Measurements from ENCODE around the gene PCDHGA2.
"Not testable (repeated sequence)": the region's sequence is repeated elsewhere in the genome, so short reads cannot be mapped to it uniquely, and the experiment has no call there.

Gene PCDHGA2

GRCh38 chr5:141349917-141350619 lies 11.5 kb downstream of the PCDHGA2 start, which contains the start of gene PCDHGB1:
Gene PCDHGB1, plus strand, starts transcription at chr5:141350099. Its CDS starts 162 bp downstream, at chr5:141350261.
- DNase-seq = peak; percentile 90

GRCh38 chr5:141351591-141351990 lies 13.0 kb downstream of the PCDHGA2 start:
- no peak for DNase-seq

DNA sequence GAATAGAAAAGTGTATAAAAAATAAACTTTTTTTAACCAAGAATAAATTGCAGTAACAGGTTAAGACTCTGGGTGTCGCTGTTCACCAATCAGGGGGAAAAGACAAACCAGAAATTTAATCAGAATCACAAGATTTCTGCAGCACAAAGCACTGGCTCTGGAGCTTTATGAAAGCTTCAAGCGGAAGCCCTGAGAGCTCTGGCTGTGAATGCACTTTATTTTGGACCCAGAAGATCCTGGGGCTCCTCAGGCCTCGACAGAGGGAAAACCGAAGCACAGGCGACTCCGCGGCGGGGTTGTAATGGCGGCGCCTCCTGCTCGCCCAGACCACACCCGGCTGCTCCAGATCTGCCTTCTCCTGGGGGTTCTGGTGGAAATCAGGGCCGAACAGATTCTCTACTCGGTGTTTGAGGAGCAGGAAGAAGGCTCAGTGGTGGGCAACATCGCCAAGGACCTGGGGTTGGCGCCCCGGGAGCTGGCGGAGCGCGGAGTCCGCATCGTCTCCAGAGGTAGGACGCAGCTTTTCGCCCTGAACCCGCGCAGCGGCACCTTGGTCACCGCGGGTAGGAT lies 16.4 kb downstream of the PCDHGA2 start, which contains the start of gene PCDHGA4:
Gene PCDHGA4, plus strand, starts transcription at position 122 of the 570 bp plus-strand sequence. Its CDS starts 87 bp downstream, at position 209.
- DNase-seq = no peak

- DNase-seq = no peak
Measured at GRCh38 chr5:141355641-141356040, 17.1 kb downstream of the PCDHGA2 start.

GRCh38 chr5:141356133-141356532 lies 17.6 kb downstream of the PCDHGA2 start:
- DNase-seq = no peak

- DNase-seq = no peak
Measured at GRCh38 chr5:141356950-141357349, 18.4 kb downstream of the PCDHGA2 start.

- DNase-seq = no peak
Measured at GRCh38 chr5:141359790-141360426, 21.3 kb downstream of the PCDHGA2 start, which contains the start of gene PCDHGB2. Gene PCDHGB2, plus strand, starts transcription at chr5:141359994. Its CDS starts 142 bp downstream, at chr5:141360136.

DNA sequence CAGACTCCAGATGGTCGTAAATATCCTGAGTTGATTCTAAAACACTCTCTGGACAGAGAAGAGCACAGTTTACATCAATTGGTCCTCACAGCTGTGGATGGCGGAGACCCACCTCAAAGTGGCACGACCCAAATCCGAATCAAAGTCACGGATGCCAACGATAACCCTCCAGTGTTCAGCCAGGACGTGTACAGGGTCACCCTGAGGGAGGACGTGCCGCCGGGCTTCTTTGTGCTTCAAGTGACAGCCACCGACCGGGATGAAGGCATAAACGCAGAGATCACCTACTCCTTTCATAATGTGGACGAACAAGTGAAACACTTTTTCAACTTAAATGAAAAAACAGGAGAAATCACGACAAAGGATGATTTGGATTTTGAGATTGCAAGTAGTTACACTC lies 22.1 kb downstream of the PCDHGA2 start:
- DNase-seq = no peak

GRCh38 chr5:141362719-141363118 lies 24.2 kb downstream of the PCDHGA2 start:
- no peak for DNase-seq

- DNase-seq = no peak
Measured at GRCh38 chr5:141363952-141364660, 25.5 kb downstream of the PCDHGA2 start, which contains the start of gene PCDHGA5. Gene PCDHGA5, plus strand, starts transcription at chr5:141364162. Its CDS starts 169 bp downstream, at chr5:141364331.

DNA sequence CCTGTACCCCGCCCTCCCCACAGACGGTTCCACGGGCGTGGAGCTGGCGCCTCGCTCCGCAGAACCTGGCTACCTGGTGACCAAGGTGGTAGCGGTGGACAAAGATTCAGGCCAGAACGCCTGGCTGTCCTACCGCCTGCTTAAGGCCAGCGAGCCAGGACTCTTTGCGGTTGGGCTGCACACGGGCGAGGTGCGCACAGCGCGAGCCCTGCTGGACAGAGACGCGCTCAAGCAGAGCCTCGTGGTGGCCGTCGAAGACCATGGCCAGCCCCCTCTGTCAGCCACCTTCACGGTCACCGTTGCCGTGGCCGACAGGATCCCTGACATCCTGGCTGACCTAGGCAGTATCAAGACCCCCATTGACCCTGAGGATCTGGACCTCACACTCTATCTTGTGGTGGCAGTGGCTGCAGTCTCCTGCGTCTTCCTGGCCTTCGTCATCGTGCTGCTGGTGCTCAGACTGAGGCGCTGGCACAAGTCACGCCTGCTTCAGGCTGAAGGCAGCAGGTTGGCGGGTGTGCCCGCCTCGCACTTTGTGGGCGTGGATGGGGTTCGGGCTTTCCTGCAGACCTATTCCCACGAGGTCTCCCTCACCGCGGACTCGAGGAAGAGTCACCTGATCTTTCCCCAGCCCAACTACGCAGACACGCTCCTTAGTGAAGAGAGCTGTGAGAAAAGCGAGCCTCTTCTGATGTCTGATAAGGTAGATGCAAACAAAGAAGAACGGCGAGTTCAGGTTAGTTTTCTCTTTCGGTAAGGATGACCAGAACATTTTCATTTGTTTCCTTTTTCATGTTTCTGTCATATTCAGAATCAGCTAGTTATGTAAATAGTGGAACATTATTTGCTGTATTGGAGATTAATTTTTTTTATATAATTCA lies 27.7 kb downstream of the PCDHGA2 start:
- DNase-seq = no peak

GRCh38 chr5:141369994-141370848 lies 31.7 kb downstream of the PCDHGA2 start, which contains the start of gene PCDHGB3:
Gene PCDHGB3, plus strand, starts transcription at chr5:141370242. Its CDS starts 153 bp downstream, at chr5:141370395.
- DNase-seq = no peak

GRCh38 chr5:141371572-141372475 lies 33.3 kb downstream of the PCDHGA2 start:
- DNase-seq = no peak

GRCh38 chr5:141373673-141374317 lies 35.2 kb downstream of the PCDHGA2 start, which contains the start of gene PCDHGA6:
Gene PCDHGA6, plus strand, starts transcription at chr5:141373891. Its CDS starts 193 bp downstream, at chr5:141374084.
- DNase-seq = no peak

DNA sequence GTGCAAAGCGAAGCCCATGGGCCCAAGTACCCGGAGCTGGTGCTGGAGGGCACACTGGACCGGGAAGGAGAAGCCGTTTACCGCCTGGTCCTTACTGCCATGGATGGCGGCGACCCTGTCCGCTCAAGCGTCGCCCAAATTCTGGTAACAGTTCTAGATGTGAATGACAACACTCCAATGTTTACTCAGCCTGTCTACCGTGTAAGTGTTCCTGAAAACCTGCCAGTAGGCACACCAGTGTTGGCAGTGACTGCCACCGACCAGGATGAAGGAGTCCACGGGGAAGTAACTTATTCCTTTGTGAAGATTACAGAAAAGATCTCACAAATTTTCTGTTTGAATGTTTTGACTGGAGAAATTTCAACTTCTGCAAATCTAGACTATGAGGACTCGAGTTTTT lies 36.1 kb downstream of the PCDHGA2 start:
- no peak for DNase-seq

- not testable (repeated sequence) for DNase-seq
Measured at GRCh38 chr5:141375444-141376155, 37.0 kb downstream of the PCDHGA2 start.

DNA sequence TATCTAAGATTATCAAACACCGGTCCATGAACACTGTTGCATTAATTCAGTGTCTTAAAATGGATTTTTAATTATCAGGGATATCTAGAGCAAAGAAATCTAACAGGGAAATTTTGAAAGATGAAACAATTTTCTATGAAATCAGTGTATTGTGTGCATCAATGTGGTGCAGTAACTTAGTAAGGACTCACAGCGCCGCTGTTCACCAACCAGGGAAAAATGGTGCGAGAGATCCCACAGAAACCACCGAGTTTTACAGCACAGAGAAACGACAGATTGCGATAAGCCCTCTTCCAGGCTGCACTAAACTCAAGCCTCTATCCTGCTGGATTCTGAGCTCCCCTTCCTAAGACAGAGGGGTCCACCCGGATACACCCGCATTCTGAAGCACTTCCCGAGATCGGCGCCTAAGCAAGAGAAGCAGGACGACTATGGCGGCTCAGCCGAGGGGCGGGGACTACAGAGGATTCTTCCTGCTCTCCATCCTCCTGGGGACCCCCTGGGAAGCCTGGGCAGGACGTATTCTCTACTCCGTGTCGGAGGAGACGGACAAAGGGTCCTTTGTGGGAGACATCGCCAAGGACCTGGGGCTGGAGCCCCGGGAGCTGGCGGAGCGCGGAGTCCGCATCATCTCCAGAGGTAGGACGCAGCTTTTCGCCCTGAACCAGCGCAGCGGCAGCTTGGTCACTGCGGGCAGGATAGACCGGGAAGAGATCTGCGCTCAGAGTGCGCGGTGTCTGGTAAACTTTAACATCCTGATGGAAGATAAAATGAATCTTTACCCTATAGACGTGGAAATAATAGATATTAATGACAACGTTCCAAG lies 44.1 kb downstream of the PCDHGA2 start, which contains the start of gene PCDHGA7:
Gene PCDHGA7, plus strand, starts transcription at position 274 of the 826 bp plus-strand sequence. Its CDS starts 158 bp downstream, at position 432.
- DNase-seq = no peak
